Inferior parietal cortex (tissue), 1 donor: ENCODE data around the gene TLE6.
"Not testable (repeated sequence)": the region's sequence is repeated elsewhere in the genome, so short reads cannot be mapped to it uniquely, and the experiment has no call there.

ENCODE experiments used
- DNase-seq: peaks from one replicate; pipeline ENCODE4 v3.0.0-alpha.2; 2016; ENCODE audit errors: extremely low spot score

Gene TLE6

DNA sequence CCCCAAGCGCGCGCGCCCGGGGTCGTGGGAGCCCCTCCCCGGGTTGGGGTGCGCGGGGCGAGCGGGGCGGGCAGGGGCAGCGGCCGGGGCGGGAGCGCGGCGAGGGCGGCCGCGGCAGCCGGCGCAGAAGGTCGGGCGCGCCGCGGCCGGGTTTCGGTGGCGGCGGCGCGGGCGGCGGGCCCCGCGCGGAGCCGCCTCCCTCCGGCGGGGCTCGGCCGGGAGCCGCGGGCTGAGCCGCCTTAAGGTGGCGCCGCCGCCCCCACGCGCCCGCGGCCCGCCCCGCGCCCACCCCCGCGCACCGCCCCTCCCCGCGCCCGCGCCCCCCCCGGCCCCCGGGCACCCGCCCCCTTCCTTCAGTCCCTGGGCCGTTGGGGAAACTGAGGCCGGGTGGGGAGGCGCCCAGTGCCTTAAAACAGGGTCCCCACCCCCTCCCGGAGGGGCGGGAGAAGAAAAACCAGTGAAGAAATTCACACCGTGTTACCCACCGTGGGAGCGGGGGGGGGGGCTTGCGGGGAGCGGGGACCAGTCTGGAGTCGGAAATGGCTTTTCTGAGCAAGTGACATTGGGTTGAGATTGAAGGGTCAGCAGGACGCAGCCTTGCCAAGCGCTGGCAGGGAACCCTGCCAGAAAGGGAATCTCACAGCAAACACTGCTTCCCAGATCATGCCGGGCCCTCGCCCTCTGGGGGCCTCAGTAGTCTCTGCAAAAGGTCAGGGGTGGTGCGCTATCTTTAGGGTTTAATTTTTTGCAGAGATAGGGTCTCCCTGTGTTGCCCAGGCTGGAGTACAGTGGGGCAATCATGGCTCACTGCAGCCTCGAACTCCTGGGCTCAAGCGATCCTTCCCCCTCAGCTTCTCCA is 51.9 kb downstream of the TLE6 start, which contains the start of gene TLE2:
Gene TLE2, minus strand, starts transcription at position 216 of the 859 bp plus-strand sequence. CDS start 376 bp downstream, outside the sequence.
- DNase-seq: no peak

- no peak for DNase-seq
Observed at GRCh38 chr19:3031607-3031867, 54.2 kb downstream of the TLE6 start.

- no peak for DNase-seq
Observed at GRCh38 chr19:3033595-3034405, 56.4 kb downstream of the TLE6 start.

- DNase-seq: no peak
Observed at GRCh38 chr19:3034406-3034655, 57.0 kb downstream of the TLE6 start.

DNA sequence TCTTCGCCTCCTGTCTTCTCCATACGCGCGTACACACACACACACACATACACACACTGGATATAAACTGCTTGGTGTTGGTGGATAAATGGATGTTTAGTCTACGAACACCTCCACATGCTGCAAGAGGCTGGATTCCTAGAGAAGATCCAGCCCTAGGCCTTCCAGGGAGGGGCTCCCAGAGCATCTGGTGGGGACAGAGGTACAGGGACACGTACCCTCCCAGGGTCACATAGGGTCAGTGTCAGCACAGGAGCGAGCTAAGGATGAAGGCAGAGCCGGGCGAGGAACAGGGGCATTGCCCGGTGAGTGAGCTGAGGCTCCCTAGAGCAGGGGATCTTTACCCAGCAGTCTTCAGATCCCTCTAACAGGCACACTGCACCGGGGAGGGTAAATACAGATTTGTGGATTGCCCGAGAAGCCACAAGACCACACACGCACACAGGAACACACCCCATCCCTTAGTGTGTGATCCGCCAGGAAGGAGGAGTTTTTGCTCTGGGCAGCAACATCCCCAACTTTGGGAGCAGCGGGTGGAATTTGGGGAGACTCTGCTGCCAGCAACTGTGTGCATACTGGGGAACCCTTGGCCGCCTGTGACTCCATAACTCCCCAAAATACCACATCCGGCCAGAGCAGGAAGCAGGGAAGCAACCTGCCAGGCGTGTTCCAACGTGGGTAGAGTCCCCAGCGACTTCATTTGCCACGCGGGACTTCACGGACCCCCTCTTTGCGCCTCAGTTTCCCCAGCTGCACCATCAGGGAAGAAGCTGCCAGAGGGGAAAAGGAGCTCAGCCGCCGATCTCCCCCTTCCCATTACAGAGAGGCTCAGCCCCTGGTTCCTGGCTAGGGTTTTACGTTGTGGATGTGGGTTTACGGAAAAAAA is 57.5 kb downstream of the TLE6 start:
- DNase-seq: peak; percentile 23

DNA sequence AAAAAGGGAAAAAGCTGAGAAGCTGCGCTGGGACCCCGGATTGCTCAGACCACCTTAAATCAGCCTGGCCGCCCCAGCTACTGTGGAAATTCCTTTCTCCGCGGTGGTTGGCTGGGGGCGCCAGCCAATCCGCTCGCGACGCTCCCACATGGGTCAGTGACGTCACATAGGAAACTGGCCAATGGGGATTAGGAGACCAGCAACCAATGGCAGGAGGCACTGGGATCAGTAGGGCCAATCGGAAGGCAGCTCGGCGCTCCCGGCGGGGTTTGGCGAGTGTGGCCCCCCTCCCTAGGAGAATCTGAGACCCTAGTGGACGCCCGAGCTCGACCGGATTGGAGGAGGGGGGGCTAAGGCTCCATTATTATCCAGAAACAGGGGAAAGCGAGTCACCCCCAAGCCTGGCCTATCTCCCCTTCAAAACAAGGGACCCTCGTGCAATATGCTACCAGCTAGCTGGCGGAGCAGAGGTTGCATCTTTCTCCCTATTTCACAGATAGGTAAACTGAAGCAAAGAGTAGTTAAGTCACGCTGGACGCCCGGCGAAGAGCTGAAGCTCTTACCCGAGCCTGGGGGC is 58.3 kb downstream of the TLE6 start:
- DNase-seq: peak; percentile 99

GRCh38 chr19:3036119-3036976 is 59.0 kb downstream of the TLE6 start:
- peak; percentile 92 for DNase-seq

DNA sequence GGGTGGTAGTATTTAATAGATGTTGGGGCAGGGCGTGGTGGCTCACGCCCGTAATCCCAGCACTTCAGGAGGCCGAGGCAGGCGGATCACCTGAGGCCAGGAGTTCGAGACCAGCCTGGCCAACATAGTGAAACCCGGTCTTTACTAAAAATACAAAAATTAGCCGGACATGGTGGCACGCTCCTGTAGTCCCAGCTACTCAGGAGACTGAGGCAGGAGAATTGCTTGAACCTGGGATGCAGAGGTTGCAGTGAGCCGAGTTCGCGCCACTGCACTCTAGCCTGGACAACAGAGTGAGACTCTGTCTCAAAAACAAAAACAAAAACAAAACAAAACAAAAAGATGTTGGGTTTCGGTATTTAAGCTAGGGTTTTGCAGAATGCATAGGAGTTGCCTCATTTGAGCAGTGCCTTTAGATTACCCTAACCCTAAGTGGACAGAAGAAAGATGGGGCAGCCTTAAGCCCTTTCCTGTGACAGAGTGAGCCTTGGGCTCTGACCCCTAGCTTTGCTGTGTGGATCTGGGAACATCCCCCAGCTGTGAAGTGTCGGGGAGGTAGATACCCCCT is 59.7 kb downstream of the TLE6 start:
- DNase-seq: not testable (repeated sequence)

DNA sequence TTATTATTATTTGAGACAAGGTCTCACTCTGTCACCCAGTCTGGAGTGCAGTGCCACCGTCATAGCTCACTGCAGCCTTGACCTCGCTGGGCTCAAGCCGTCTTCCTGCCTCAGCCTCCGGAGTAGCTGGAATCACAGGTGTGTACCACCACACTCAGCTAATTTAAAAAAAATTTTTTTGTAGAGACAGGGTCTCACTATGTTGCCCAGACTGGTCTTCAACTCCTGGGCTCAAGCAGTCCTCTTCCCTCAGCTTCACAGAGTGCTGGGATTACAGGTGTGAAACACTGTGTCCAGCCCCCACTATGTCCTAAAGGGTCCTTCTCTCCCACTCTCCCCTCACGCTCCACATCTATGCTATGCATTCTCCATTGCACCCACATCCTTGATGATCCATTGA is 60.9 kb downstream of the TLE6 start:
- no peak for DNase-seq

GRCh38 chr19:3039125-3039524 is 61.8 kb downstream of the TLE6 start:
- DNase-seq: no peak

- DNase-seq: no peak
Observed at GRCh38 chr19:3039641-3040077, 62.3 kb downstream of the TLE6 start.

GRCh38 chr19:3041327-3041726 is 64.0 kb downstream of the TLE6 start:
- DNase-seq: no peak

DNA sequence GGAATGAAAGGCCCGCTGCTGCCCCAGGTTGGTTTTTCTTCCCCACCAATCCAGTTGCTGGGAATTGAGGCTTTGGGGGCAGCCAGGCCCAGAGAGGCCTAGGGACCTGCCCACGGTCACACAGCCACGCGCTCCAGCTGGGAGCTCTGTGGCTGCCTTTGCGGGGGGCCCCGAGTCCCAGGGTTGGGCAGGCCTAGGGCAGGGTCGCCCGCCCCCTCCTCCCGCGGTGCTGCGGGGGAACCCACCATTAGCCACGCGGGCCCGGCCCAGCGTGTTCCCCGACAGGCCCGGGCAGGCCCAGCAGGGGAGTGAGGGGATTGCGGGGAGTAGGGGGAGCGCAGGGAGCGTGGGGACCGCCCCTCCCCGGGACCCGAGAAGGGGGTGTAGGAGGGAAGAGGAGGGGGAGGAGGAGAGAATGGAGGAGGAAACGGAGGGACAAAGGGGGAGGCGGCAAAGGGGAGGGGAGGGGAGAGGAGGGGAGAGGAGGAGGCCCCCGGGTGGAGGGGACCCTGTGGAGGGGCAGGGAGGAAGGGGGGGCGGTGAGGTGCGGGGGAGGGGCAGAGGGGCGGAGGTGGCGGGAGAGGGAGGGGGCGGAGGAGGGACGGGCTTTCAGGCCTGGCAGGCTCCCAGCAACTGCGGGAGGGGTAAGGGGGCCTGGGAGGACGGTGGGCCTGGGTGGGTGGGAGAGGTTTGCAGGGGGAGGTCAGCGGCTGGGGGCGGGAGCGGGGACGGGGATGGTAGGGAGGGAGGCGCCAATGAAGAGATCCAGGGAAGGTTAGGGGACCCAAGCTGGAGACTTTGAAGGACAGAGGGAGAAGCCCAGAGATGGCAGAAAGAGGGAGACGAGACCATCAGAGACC is 64.6 kb downstream of the TLE6 start:
- DNase-seq: no peak

- no peak for DNase-seq
Observed at GRCh38 chr19:3042621-3043267, 65.4 kb downstream of the TLE6 start.
